BLaER1 treated with 17β-estradiol and CSF1 and Interleukin-3, amounts not matched to agents 10 nM and 100 nM (cell line): ENCODE results near the gene FER1L5.
"Not testable (repeated sequence)": the region's sequence is repeated elsewhere in the genome, so short reads cannot be mapped to it uniquely, and the experiment has no call there.

ENCODE experiments used
- H3K27ac ChIP-seq, 11 experiments: shearing (Covaris generic); formaldehyde crosslinking; 2 replicates each; pipeline ENCODE4 v1.8.1; 2022
- H3K27me3 ChIP-seq, 11 experiments: shearing (Covaris generic); formaldehyde crosslinking; 2 replicates each; pipeline ENCODE4 v1.8.1; 2022
- H3K36me3 ChIP-seq, 11 experiments: shearing (Covaris generic); formaldehyde crosslinking; 2 replicates each; pipeline ENCODE4 v1.8.1; 2022
- H3K4me1 ChIP-seq, 10 experiments: shearing (Covaris generic); formaldehyde crosslinking; 2 replicates each; pipeline ENCODE4 v1.8.1; 2022
- H3K4me2 ChIP-seq, 11 experiments: shearing (Covaris generic); formaldehyde crosslinking; 2 replicates each; pipeline ENCODE4 v1.8.1; 2022
- H3K4me3 ChIP-seq, 10 experiments: shearing (Covaris generic); formaldehyde crosslinking; 2 replicates each; pipeline ENCODE4 v1.8.1; 2022
- H3K9ac ChIP-seq, 11 experiments: shearing (Covaris generic); formaldehyde crosslinking; 2 replicates each; pipeline ENCODE4 v1.8.1; 2022
- H3K9me3 ChIP-seq, 11 experiments: shearing (Covaris generic); formaldehyde crosslinking; replicated peaks in 1 of 11; 2 replicates each; pipeline ENCODE4 v1.8.1; 2022
- H4K20me1 ChIP-seq, 11 experiments: shearing (Covaris generic); formaldehyde crosslinking; 2 replicates each; pipeline ENCODE4 v1.8.1; 2022
- Cebpa-rat ChIP-seq, 11 experiments: shearing (Covaris generic); IDR thresholded peaks; 2 replicates each; pipeline ENCODE4 v1.8.1; 2022

FER1L5 gene

DNA sequence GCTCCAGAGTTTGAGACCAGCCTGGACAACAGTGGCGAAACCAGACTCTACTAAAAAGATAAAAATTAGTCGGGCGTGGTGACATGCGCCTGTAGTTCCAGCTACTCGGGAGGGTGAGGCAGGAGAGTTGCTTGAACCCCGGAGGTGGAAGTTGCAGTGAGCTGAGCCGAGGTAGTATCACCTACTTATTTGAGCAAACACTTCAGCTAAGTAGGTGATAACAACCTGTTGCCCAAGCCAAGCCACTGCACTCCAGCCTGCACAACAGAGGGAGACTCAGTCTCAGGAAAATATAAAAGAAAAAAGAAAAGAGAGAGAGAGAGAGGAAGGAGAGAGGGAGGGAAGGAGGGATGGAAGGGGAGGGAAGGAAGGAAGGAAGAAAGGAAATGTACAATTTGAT is 21.3 kb downstream of the FER1L5 start:
- H3K27ac ChIP-seq: no peak overlapping the region
- H4K20me1 ChIP-seq: no peaks in the 10 kb centered on the region
- H3K4me1 ChIP-seq: peaks cover 0 to 26% (median 19%) of the 10 kb centered on the region in 10 experiments; a peak in 14 of 20 replicates
- no peak for TF ChIP-seq Cebpa-rat (IDR thresholded peaks at IDR 0.05)
- H3K36me3 ChIP-seq: no peaks in the 10 kb centered on the region
- no peak overlapping the region for H3K4me3 ChIP-seq
- H3K4me2 ChIP-seq: no peak overlapping the region
- H3K9me3 ChIP-seq: peaks cover 8 to 16% (median 12%) of the 10 kb centered on the region in 11 experiments; a peak in 19 of 22 replicates
- no peaks in the 10 kb centered on the region for H3K27me3 ChIP-seq
- H3K9ac ChIP-seq: no peak overlapping the region

- H3K27me3 ChIP-seq: no peaks in the 10 kb centered on the region
- H3K4me1 ChIP-seq: peaks cover 0 to 26% (median 19%) of the 10 kb centered on the region in 10 experiments; a peak in 14 of 20 replicates
- TF ChIP-seq Cebpa-rat (IDR thresholded peaks at IDR 0.05): no peak
- H3K9ac ChIP-seq: peak overlapping the region in 2 of 11 experiments; percentile 31 to 33; a peak in 2 of 22 replicates
- no peaks in the 10 kb centered on the region for H3K36me3 ChIP-seq
- no peak overlapping the region for H3K4me3 ChIP-seq
- peaks cover 8 to 16% (median 12%) of the 10 kb centered on the region in 11 experiments; a peak in 19 of 22 replicates for H3K9me3 ChIP-seq
- no peaks in the 10 kb centered on the region for H4K20me1 ChIP-seq
- H3K4me2 ChIP-seq: peak overlapping the region in 3 of 11 experiments; percentile 46 to 70 (median 64); a peak in 7 of 22 replicates
- peak overlapping the region in 5 of 11 experiments; percentile 16 to 66 (median 48); a peak in 10 of 22 replicates for H3K27ac ChIP-seq
Observed at GRCh38 chr2:96664366-96664925, 21.9 kb downstream of the FER1L5 start.

DNA sequence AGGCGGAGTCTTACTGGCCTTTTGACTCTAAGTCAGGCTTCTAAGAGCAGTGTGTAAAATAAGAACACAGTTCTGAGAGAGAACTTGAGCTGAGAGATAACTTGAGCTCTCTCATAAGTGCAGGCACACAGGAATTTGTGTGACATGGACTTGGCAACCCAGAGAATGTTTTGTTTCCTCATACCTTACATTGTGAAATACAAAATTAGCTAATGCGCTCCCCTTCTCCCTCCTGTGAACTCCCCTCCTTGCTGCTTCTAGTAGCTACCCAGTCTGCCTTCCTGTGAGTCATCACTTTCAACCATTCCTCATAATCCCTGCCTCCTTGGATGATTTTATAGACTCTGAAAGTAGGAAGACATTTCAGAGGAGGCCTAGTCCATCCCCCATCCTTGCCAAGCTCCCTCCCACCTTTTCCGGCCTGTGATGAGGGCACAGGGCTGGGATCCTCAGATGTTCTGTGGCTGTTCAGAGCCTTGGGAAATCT is 22.6 kb downstream of the FER1L5 start:
- H3K27ac ChIP-seq: peak overlapping the region in 7 of 11 experiments; percentile 8 to 66 (median 44); a peak in 10 of 22 replicates
- H3K27me3 ChIP-seq: no peaks in the 10 kb centered on the region
- peaks cover 0 to 26% (median 19%) of the 10 kb centered on the region in 10 experiments; a peak in 14 of 20 replicates for H3K4me1 ChIP-seq
- H3K9ac ChIP-seq: peak overlapping the region in 2 of 11 experiments; percentile 31 to 33; a peak in 2 of 22 replicates
- H3K9me3 ChIP-seq: peaks cover 8 to 16% (median 11%) of the 10 kb centered on the region in 11 experiments; a peak in 19 of 22 replicates
- no peaks in the 10 kb centered on the region for H3K36me3 ChIP-seq
- peak overlapping the region in 8 of 11 experiments; percentile 18 to 70 (median 48); a peak in 15 of 22 replicates for H3K4me2 ChIP-seq
- peak in 2 of 11 experiments; percentile 20 to 52; a peak in 2 of 22 replicates for TF ChIP-seq Cebpa-rat (IDR thresholded peaks at IDR 0.05)
- no peak overlapping the region for H3K4me3 ChIP-seq
- no peaks in the 10 kb centered on the region for H4K20me1 ChIP-seq

- not testable (repeated sequence) for H4K20me1 ChIP-seq, H3K27me3 ChIP-seq, H3K36me3 ChIP-seq, H3K4me3 ChIP-seq
- Histone ChIP-seq H3K9me3 (peaks cover 8 to 16% (median 11%) of the 10 kb centered on the region in 11 experiments; a peak in 19 of 22 replicates), H3K9ac (peak overlapping the region in 2 of 11 experiments; percentile 31 to 33; a peak in 1 of 22 replicates), H3K4me2 (peak overlapping the region in 7 of 11 experiments; percentile 18 to 70 (median 51); a peak in 12 of 22 replicates), H3K27ac (peak overlapping the region in 7 of 11 experiments; percentile 8 to 66 (median 44); a peak in 9 of 22 replicates), H3K4me1 (peaks cover 0 to 26% (median 19%) of the 10 kb centered on the region in 10 experiments; a peak in 14 of 20 replicates)
Observed at GRCh38 chr2:96665717-96666116, 23.2 kb downstream of the FER1L5 start.

- Histone ChIP-seq H3K4me3 (no peak overlapping the region), H3K9ac (no peak overlapping the region), H3K36me3 (no peaks in the 10 kb centered on the region), H3K27ac (no peak overlapping the region), H3K4me1 (peaks cover 0 to 26% (median 19%) of the 10 kb centered on the region in 10 experiments; a peak in 14 of 20 replicates), H3K4me2 (no peak overlapping the region), H3K27me3 (no peaks in the 10 kb centered on the region), H3K9me3 (peaks cover 8 to 11% (median 9%) of the 10 kb centered on the region in 11 experiments; a peak in 19 of 22 replicates), H4K20me1 (no peaks in the 10 kb centered on the region)
- TF ChIP-seq Cebpa-rat (IDR thresholded peaks at IDR 0.05): no peak
Observed at GRCh38 chr2:96668771-96669170, 26.2 kb downstream of the FER1L5 start.

DNA sequence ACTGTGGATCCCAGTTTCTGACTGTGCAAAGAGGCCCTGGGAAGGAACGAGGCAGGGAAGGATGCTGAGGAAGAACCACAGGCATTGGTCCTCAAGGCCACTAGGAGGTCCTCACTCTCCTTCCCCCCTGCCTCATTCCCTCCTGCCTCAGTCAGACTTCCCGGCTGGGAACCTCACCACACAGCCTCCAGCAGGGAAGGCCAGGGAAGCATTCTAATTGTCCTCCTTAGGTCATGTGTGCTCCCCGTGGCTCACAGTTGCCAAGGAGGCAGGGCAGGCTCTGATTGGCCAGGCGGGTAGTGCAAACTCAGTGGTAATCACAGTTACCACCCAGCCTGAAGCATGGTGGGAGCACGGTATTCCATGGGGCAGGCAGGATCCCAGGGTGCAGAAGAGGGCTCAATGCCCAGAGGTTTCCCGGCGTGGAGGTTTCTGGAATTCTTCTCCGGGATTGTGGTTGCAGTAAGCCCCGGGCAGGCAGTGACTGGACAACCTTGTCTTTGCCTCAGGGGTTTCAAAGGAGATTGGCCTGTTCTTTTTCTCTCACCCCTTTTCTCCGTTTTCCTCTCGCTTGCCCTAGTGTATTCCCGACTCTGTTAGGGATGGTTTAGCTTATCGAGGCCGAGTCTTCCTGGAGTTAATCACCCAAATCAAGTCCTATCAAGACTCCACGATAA is 27.1 kb downstream of the FER1L5 start:
- H3K9ac ChIP-seq: no peak overlapping the region

GRCh38 chr2:96679848-96680247 is 37.3 kb downstream of the FER1L5 start:
- Histone ChIP-seq H3K4me1 (peaks cover 5 to 22% (median 19%) of the 10 kb centered on the region in 10 experiments; a peak in 18 of 20 replicates), H3K27ac (no peak overlapping the region), H3K4me2 (no peak overlapping the region), H3K4me3 (no peak overlapping the region), H4K20me1 (no peaks in the 10 kb centered on the region), H3K27me3 (no peaks in the 10 kb centered on the region), H3K9ac (no peak overlapping the region), H3K9me3 (no peaks in the 10 kb centered on the region), H3K36me3 (no peaks in the 10 kb centered on the region)
- TF ChIP-seq Cebpa-rat (IDR thresholded peaks at IDR 0.05): no peak

More for the DNA sequence above, 27.1 kb downstream of the FER1L5 start:
- Histone ChIP-seq H3K27me3 (no peaks in the 10 kb centered on the region), H4K20me1 (no peaks in the 10 kb centered on the region), H3K27ac (no peak overlapping the region), H3K9me3 (peaks cover 0 to 4% (median 1%) of the 10 kb centered on the region in 11 experiments; a peak in 7 of 22 replicates), H3K4me3 (no peak overlapping the region), H3K36me3 (no peaks in the 10 kb centered on the region), H3K4me2 (no peak overlapping the region), H3K4me1 (peaks cover 0 to 24% (median 19%) of the 10 kb centered on the region in 10 experiments; a peak in 14 of 20 replicates)
- TF ChIP-seq Cebpa-rat (IDR thresholded peaks at IDR 0.05): no peak

DNA sequence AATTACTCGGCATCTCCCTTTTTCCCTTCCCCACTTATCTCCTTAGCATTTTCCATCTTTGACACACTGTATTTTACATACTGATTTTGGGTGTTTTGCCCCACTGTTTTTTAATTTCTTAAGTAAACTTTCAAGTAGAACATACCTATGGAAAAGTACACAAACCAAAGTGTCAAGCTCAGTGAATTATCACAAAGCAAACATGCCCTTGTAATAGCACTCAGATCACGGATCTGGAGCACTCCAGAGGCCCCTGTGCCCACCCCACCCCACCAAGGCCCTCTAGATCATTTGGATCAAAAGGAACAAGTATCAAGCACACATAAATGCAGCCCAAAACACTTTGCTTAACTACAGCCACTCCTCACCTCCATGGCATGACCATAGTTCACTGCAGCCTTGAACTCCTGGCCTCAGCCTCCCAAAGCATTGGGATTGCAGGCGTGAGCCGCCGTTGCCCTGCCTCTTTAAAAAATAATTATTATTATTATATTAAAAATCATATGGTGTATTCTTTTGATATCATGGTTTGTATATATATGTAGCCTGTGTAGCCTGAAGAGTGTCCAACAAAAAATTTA is 38.1 kb downstream of the FER1L5 start:
- Histone ChIP-seq H4K20me1 (no peaks in the 10 kb centered on the region), H3K4me3 (no peak overlapping the region), H3K4me2 (no peak overlapping the region), H3K9ac (no peak overlapping the region), H3K27ac (no peak overlapping the region), H3K4me1 (peaks cover 5 to 30% (median 27%) of the 10 kb centered on the region in 10 experiments; a peak in 18 of 20 replicates), H3K9me3 (no peaks in the 10 kb centered on the region), H3K36me3 (no peaks in the 10 kb centered on the region), H3K27me3 (no peaks in the 10 kb centered on the region)
- TF ChIP-seq Cebpa-rat (IDR thresholded peaks at IDR 0.05): no peak

DNA sequence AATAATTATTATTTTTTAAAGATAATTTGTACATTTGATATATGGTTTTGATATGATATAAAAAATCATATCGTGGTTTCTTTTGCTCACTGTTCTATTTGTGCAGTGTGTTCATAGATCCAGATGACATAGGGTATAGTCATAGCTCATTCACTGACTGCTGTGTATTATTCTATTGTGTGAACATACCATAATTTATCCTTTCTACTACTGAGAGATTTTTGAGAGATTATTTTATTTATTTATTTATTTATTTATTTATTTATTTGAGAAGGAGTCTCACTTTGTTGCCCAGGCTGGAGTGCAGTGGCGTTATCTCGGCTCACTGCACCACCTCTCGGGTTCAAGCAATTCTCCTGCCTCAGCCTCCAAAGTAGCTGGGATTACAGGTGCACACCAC is 39.0 kb downstream of the FER1L5 start:
- Histone ChIP-seq H3K27ac (no peak overlapping the region), H3K27me3 (no peaks in the 10 kb centered on the region), H3K9ac (no peak overlapping the region), H3K36me3 (no peaks in the 10 kb centered on the region), H4K20me1 (no peaks in the 10 kb centered on the region), H3K4me1 (peaks cover 0 to 37% (median 34%) of the 10 kb centered on the region in 10 experiments; a peak in 15 of 20 replicates), H3K9me3 (no peaks in the 10 kb centered on the region), H3K4me3 (no peak overlapping the region), H3K4me2 (no peak overlapping the region)
- TF ChIP-seq Cebpa-rat (IDR thresholded peaks at IDR 0.05): no peak
